DOHH2 (cell line): ENCODE results near the gene SLC25A13.

ENCODE experiments used
- CTCF ChIP-seq: fragments of 200-600 bp; sonication (generic); IDR thresholded peaks from one replicate; pipeline ENCODE4 v1.5.1; 2014; ENCODE audit warnings: antibody characterized with exemption, mild to moderate bottlenecking, low read depth, low read length; ENCODE audit not compliant: poor library complexity, severe bottlenecking
- EZH2phosphoT487 ChIP-seq: fragments of 200-600 bp; sonication (generic); IDR thresholded peaks from 2 replicates; pipeline ENCODE4 v1.6.1; 2017; ENCODE audit warnings: borderline replicate concordance, mild to moderate bottlenecking, antibody characterized with exemption, low read length, moderate library complexity, mixed read lengths

GRCh38 chr7:96241855-96242254 lies 80.0 kb downstream of the SLC25A13 start:
- TF ChIP-seq CTCF (no peak), EZH2phosphoT487 (no peak)
